GM19193 (cell line): Measurements from ENCODE around the gene MRPL54.

ENCODE experiments used
- POLR2A ChIP-seq: IDR thresholded peaks from 4 replicates; pipeline ENCODE4 v1.6.1; 2011; ENCODE audit not compliant: insufficient read depth, insufficient read length; ENCODE audit errors: extremely low read depth

MRPL54 gene

DNA sequence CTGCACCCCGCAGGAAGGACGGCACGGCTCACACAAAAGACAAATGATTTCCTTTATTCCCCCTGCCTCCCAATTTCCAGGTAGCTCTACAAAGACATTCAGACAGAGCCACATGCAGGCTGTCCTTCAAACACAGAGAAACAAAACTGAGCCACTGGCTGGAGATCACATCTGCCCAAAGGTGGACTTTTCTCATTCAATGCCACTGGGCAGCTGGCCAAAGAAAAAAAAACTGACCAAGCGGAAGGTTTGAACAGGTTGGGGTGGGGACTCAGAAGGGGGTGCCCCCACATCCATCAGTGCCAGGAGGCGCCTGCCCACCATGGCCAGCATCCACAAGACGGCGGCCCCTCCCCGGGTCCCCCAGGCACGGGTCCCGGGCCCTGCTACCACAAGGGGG, 41.5 kb downstream of the MRPL54 start:
- TF ChIP-seq POLR2A, result no peak

DNA sequence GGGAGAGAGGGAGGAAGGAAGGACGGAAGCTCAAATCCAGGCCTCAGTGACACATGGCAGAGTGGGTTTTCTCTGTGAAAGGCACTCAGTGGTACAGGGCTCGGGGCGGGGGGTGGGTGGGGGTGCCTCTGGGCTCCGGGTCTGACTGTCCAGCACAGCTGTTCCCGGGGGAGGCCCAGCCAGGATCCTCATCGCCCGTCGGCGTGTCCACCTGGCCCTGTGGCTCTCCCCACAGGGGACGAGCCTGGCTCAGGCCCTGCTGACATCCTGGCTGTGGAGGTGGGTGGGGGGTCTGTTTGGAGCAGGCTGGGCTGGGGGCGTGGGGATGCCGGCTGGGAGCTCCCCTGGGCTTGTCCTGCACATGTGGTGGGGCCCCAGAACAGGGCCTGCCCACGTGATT, 41.9 kb downstream of the MRPL54 start:
- no peak for TF ChIP-seq POLR2A

DNA sequence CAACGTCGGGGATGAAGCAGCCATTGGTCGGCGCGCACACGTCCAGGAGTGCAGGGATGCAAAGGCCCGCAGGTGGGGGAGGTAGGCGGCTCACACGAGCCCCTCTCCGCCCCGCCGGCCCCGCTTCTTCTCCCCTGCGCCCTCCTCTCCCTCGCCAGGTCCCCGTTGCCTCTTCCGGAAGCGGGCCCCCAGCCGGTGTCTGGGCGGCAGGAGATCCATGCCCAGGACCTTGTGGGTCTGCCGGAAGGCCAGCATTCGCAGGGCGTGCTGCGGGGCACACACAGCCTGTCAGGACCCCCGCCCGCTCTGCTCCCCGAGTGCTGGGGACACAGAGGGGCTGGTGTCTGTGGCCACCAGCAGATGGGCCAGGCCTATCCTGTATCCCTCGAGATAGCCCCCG, 43.4 kb downstream of the MRPL54 start:
- TF ChIP-seq POLR2A, result no peak

DNA sequence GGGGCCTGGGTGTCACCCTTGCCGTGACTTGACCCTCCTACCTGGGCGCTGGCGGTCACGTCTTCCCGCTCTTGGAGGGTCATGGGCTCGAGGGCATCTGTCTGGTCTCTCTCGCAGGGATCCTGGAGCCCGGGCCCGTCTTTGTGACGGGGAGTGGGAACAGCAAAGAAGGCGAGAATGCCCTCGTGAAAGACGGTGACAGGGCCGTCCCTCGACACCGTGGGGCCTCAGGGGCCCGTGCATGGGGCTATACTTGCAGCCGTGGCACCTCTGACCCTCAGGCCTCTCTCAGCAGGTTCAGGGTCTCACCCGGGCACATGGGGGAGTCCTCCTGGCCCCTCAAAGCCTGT, 44.6 kb downstream of the MRPL54 start:
- TF ChIP-seq POLR2A, result no peak

DNA sequence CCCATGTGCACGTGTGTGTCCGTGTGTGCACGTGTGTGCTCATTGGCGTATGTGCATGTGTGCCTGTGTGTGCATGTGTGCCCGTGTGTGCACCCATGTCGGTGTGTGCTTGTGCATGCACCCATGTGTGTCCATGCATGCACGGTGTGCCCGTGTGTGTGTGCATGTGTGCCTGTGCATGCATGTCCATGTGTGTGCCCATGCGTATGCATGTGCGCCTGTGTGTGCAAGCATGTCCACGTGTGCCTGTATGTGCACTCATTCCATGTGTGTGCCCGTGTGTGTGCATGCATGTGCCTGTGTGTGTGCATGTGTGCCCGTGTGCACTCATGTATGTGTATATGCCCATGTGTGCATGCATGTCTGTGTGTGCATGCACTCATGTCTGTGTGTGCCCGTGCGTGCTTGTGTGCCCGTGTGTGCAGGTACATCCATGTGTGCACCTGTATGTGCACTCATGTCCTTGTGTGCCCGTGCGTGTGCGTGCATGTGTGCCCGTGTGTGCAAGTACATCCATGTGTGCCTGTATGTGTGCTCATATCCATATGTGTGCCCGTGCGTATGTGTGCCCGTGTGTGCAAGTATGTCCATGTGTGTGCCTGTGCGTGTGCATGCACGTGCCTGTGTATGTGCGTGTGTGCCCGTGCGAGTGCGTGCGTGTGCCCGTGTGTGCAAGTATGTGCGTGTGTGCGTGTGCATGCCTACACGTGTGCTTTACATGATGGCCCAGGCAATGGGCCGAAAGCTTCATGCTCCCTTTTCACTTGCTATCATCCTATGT, 45.3 kb downstream of the MRPL54 start:
- TF ChIP-seq POLR2A, result no peak

GRCh38 chr19:3808420-3809143, 46.1 kb downstream of the MRPL54 start:
- TF ChIP-seq POLR2A, result no peak

DNA sequence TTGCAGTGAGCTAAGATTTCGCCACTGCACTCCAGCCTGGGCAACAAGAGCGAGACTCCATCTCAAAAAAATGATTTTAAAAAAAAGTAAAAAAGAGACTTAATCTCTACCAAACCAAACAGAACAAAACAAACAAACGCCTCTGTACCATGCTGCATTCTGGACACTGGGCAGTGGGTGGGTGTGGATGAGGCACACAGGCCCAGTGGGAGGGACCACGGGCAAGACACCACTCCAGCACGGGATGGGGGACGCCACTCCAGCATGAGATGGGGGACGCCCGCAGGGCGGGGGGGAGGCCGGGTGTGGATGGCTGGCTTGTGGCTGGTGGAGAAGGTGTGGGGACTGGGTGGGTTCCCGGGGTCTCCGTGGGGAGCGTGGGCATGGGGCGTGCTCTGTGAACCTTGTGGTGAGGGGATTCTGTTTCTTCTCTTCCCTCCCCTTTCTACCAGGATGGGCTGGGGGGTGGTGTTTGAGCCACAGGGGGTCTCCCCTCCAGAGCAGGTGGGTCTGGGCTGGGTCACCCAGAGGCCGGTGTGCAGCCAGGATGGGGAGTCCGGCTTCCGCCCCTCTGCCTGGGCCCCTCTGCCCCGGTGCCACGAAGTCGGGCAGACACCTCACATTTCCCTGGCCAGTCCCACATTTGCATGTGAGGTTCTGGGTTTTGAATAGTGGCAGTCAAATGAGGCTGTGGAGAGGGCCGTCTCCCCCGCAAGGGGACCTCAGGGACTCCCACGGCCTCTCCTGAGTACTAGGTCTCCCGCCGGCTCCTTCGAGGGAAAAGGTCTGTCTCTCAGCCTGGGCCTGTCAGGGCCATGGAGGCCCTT, 47.6 kb downstream of the MRPL54 start:
- TF ChIP-seq POLR2A, result no peak

DNA sequence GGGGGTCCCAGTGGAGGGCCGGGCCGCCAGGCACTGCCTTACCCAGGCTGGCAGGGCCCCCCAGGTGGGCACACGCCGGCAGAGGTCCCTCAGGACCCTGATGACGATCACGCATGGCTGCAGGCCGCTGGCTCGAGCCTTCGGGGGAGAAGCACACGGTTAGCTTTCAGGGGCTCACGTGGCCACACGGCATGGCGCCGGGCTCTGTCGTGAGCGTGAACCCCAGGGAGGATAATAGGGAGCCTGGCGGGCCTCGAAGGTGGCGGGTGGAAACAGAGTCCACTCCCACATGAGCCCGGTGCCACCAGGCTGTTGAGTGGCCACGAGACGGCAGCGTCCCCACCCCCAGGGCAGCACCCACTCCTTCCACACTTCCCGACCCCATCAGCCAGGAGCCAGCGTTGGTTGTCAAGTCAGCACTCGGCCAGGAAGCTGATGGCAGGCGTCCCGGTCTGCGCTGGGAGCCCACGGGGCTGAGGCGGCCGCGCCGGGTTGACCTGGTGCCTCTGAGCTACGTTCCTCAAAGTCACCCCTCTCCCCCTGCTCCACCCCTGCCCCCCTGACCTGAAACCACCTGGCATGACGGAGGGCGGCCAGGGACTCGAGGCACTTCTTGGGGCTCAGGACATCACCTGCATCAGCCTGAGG, 48.4 kb downstream of the MRPL54 start:
- TF ChIP-seq POLR2A, result no peak

- TF ChIP-seq POLR2A, result no peak
Measured at GRCh38 chr19:3813473-3814392, 51.3 kb downstream of the MRPL54 start.

DNA sequence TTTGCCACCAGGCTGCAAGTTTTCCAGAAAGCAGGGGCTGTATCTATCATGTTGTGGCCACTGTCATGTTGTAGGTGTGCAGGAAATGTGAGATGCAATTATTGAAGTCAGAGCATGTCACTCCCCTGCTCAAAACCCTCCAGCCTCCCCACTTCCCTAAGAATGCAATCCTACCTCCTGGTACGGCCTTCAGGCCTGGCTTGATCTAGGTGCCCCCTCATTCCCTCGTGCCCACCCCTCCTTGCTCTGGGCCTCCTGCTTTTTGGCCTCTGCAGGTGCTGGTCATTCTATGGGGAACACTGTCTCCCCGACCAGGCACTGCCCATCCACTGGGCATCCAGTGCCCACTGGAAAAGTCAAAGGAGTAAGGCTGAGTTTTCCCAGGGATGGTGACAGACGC, 52.2 kb downstream of the MRPL54 start:
- no peak for TF ChIP-seq POLR2A

GRCh38 chr19:3816566-3817218, 54.2 kb downstream of the MRPL54 start:
- TF ChIP-seq POLR2A, result no peak
